Measurements from ENCODE around the gene IBA57.

The IBA57 gene

GRCh38 chr1:228197555-228198147 lies 32.0 kb downstream of the IBA57 start:
- no peak for DNase-seq

- no peak for DNase-seq
Measured at GRCh38 chr1:228198977-228199590, 33.5 kb downstream of the IBA57 start.

- no peak for DNase-seq
Measured at GRCh38 chr1:228204958-228205357, 39.4 kb downstream of the IBA57 start.

GRCh38 chr1:228205526-228206436 lies 40.2 kb downstream of the IBA57 start:
- DNase-seq: no peak

- DNase-seq: no peak
Measured at GRCh38 chr1:228206582-228207351, 41.2 kb downstream of the IBA57 start.

- no peak for DNase-seq
Measured at GRCh38 chr1:228207381-228207810, 41.8 kb downstream of the IBA57 start.

- no peak for DNase-seq
Measured at GRCh38 chr1:228207851-228208821, 42.5 kb downstream of the IBA57 start, which contains the start of gene OBSCN. Gene OBSCN, plus strand, starts transcription at chr1:228208044. Its CDS starts 3,740 bp downstream, at chr1:228211784.

- no peak for DNase-seq
Measured at GRCh38 chr1:228208831-228209551, 43.4 kb downstream of the IBA57 start.

- no peak for DNase-seq
Measured at GRCh38 chr1:228209657-228210056, 44.1 kb downstream of the IBA57 start.

- no peak for DNase-seq
Measured at GRCh38 chr1:228210076-228210651, 44.6 kb downstream of the IBA57 start.

GRCh38 chr1:228210712-228211530 lies 45.3 kb downstream of the IBA57 start:
- no peak for DNase-seq

GRCh38 chr1:228211531-228212414 lies 46.2 kb downstream of the IBA57 start:
- DNase-seq: no peak

- DNase-seq: no peak
Measured at GRCh38 chr1:228212415-228212965, 46.9 kb downstream of the IBA57 start.

- DNase-seq: peak; percentile 90
Measured at GRCh38 chr1:228212966-228213844, 47.6 kb downstream of the IBA57 start.

- DNase-seq: no peak
Measured at GRCh38 chr1:228213917-228214808, 48.6 kb downstream of the IBA57 start.
